ENCODE measurements around the gene ATP2A1. TPM values are rescaled to one million over a fixed set of nuclear protein-coding genes. Genes with fewer than 3 reads are reported as not detected.

Gene ATP2A1
- total and polyA plus RNA-seq, 2 experiments from 2014 or later: 0.73 to 4.0 TPM

GRCh38 chr16:28859326-28859725 is 19.0 kb upstream of the ATP2A1 start:
- ATAC-seq: no peak
- Mint-ChIP-seq H3K4me3 (no peak overlapping the region), H3K36me3 (ENCODE audit: low read depth) (peaks cover 2% of the 10 kb centered on the region; the same call in 1 of the 3 replicates), H3K9me3 (no peaks in the 10 kb centered on the region), H3K27ac (no peak overlapping the region), H3K4me1 (peaks cover 4% of the 10 kb centered on the region; the same call in 2 of the 3 replicates), H3K27me3 (ENCODE audit: insufficient read depth, low read depth, poor library complexity) (peaks cover 14% of the 10 kb centered on the region)
- H3K27me3 ChIP-seq (ENCODE audit: insufficient read depth): no peaks in the 10 kb centered on the region
- no peak for DNase-seq (ENCODE audit: low spot score)
- H4K20me1 ChIP-seq (replicated peaks; ENCODE audit: insufficient read depth): no peaks in the 10 kb centered on the region
- TF ChIP-seq EZH2 (IDR thresholded peaks at IDR 0.05; ENCODE audit: low read depth, unreplicated experiment): no peak
- TF ChIP-seq POLR2AphosphoS5 (IDR thresholded peaks at IDR 0.05; ENCODE audit: low read depth): no peak
- no peak for TF ChIP-seq JUNB (IDR thresholded peaks at IDR 0.05; ENCODE audit: unreplicated experiment)
- TF ChIP-seq STAT1 (IDR thresholded peaks at IDR 0.05; ENCODE audit: unreplicated experiment): no peak
- no peak for TF ChIP-seq EZH2phosphoT487 (IDR thresholded peaks at IDR 0.05; ENCODE audit: unreplicated experiment)
- no peak for TF ChIP-seq ZNF331 (CRISPR knock-in tag; IDR thresholded peaks at IDR 0.05; ENCODE audit: low read depth)
- no peak for TF ChIP-seq NANOG (IDR thresholded peaks at IDR 0.05; ENCODE audit: borderline replicate concordance)
- TF ChIP-seq ZNF114 (CRISPR knock-in tag; IDR thresholded peaks at IDR 0.05): no peak
- TF ChIP-seq, protein P1, sequence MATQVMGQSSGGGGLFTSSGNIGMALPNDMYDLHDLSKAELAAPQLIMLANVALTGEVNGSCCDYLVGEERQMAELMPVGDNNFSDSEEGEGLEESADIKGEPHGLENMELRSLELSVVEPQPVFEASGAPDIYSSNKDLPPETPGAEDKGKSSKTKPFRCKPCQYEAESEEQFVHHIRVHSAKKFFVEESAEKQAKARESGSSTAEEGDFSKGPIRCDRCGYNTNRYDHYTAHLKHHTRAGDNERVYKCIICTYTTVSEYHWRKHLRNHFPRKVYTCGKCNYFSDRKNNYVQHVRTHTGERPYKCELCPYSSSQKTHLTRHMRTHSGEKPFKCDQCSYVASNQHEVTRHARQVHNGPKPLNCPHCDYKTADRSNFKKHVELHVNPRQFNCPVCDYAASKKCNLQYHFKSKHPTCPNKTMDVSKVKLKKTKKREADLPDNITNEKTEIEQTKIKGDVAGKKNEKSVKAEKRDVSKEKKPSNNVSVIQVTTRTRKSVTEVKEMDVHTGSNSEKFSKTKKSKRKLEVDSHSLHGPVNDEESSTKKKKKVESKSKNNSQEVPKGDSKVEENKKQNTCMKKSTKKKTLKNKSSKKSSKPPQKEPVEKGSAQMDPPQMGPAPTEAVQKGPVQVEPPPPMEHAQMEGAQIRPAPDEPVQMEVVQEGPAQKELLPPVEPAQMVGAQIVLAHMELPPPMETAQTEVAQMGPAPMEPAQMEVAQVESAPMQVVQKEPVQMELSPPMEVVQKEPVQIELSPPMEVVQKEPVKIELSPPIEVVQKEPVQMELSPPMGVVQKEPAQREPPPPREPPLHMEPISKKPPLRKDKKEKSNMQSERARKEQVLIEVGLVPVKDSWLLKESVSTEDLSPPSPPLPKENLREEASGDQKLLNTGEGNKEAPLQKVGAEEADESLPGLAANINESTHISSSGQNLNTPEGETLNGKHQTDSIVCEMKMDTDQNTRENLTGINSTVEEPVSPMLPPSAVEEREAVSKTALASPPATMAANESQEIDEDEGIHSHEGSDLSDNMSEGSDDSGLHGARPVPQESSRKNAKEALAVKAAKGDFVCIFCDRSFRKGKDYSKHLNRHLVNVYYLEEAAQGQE (IDR thresholded peaks at IDR 0.05; ENCODE audit: unreplicated experiment): no peak
- no peak for TF ChIP-seq CREB1 (CRISPR knock-in tag; IDR thresholded peaks at IDR 0.05; ENCODE audit: low read depth)
- TF ChIP-seq, protein P2, sequence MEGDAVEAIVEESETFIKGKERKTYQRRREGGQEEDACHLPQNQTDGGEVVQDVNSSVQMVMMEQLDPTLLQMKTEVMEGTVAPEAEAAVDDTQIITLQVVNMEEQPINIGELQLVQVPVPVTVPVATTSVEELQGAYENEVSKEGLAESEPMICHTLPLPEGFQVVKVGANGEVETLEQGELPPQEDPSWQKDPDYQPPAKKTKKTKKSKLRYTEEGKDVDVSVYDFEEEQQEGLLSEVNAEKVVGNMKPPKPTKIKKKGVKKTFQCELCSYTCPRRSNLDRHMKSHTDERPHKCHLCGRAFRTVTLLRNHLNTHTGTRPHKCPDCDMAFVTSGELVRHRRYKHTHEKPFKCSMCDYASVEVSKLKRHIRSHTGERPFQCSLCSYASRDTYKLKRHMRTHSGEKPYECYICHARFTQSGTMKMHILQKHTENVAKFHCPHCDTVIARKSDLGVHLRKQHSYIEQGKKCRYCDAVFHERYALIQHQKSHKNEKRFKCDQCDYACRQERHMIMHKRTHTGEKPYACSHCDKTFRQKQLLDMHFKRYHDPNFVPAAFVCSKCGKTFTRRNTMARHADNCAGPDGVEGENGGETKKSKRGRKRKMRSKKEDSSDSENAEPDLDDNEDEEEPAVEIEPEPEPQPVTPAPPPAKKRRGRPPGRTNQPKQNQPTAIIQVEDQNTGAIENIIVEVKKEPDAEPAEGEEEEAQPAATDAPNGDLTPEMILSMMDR (conservative IDR thresholded peaks at IDR 0.05; ENCODE audit: low read depth in 2 of 2): no peak
- TF ChIP-seq, protein P3, sequence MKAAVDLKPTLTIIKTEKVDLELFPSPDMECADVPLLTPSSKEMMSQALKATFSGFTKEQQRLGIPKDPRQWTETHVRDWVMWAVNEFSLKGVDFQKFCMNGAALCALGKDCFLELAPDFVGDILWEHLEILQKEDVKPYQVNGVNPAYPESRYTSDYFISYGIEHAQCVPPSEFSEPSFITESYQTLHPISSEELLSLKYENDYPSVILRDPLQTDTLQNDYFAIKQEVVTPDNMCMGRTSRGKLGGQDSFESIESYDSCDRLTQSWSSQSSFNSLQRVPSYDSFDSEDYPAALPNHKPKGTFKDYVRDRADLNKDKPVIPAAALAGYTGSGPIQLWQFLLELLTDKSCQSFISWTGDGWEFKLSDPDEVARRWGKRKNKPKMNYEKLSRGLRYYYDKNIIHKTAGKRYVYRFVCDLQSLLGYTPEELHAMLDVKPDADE (IDR thresholded peaks at IDR 0.05): no peak
- TF ChIP-seq ZNF462 (CRISPR knock-in tag; IDR thresholded peaks at IDR 0.05): no peak
- H3K4me2 ChIP-seq: no peak overlapping the region
- H3K4me3 ChIP-seq: no peak overlapping the region
- H3K27ac ChIP-seq (ENCODE audit: low read depth): no peak overlapping the region
- H3K36me3 ChIP-seq (ENCODE audit: insufficient read depth): no peaks in the 10 kb centered on the region
- H2AFZ ChIP-seq: no peak overlapping the region
- 0 out of 2 replicates have a peak, but pooled peaks cover 4% of the 10 kb centered on the region for H3F3A ChIP-seq (replicated peaks; ENCODE audit: low read depth)
- no peaks in the 10 kb centered on the region for H3K9me2 ChIP-seq (ENCODE audit: insufficient read depth)
- peaks cover 14% of the 10 kb centered on the region for H3K79me2 ChIP-seq (replicated peaks; ENCODE audit: insufficient read depth)
- H3K4me1 ChIP-seq (ENCODE audit: insufficient read depth): peaks cover 7% of the 10 kb centered on the region; the same call in 1 of the 2 replicates

All from GM23338 (cell line).